GM18507 (cell line): ENCODE data around the gene ATP7B.
"Not testable (repeated sequence)": the region's sequence is repeated elsewhere in the genome, so short reads cannot be mapped to it uniquely, and the experiment has no call there.

Source experiments
- DNase-seq: peaks from one replicate; pipeline ENCODE4 v3.0.0; 2011; ENCODE audit warnings: low read depth; ENCODE audit not compliant: insufficient read length; ENCODE audit errors: extremely low spot score
- FAIRE-seq: peaks from 2 replicates; lab custom pipeline; 2011; peaks lifted over from hg19 to GRCh38; lab: Jason Lieb, UNC

The ATP7B gene

DNA sequence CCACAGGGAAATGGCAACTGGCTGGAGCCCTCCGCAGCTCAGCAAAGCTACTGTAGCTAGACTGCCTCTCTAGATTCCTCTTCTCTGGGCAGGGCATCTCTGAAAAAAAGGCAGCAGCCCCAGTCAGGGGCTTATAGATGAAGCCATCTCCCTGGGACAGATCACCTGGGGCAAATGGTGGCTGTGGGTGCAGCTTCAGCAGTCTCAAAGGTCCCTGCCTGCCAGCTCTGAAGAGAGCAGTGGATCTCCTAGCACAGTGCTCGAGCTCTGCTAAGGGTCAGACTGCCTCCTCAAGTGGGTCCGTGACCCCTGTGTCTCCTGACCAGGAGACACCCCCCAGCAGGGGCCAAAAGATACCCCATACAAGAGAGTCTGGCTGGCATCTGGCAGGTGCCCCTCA, 28.0 kb downstream of the ATP7B start:
- FAIRE-seq, DNase-seq: not testable (repeated sequence)

DNA sequence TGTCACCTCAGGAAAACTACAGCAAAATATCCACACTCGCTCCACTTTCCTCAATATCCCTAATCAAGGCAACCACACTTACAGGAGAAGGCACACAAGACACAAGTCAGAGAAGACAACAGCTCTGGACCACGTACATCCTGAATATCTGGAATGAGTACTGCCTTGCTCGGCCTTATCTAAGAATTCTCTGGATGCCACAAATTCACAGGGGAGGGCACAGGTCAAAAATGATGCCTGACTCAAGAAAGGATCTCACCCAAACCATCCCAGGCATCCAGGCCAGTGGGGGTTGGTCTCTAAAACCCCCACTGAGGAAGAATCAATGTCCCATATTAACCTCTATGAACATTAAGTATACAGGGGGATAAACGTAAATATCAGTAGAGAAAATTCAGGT, 29.9 kb downstream of the ATP7B start:
- FAIRE-seq: no peak
- no peak for DNase-seq

DNA sequence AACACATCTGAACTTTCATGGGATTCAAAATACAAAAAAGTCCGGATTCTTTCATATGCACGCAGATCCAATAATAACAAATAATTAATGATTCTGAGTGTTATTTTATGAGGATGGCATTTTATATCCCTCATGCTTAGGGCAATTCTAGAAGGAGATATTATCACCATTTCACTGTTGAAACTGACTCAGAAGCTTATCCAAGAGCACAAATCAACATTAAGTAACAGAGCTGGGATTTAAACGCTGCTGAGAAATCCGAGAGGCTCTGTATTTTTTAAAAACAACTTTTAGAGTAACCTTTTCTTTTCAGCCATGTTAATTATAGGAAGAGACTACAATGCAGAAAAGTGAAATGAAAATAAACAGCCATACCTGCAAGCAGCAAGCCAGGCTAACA, 30.3 kb downstream of the ATP7B start:
- DNase-seq (no peak), FAIRE-seq (no peak)

DNA sequence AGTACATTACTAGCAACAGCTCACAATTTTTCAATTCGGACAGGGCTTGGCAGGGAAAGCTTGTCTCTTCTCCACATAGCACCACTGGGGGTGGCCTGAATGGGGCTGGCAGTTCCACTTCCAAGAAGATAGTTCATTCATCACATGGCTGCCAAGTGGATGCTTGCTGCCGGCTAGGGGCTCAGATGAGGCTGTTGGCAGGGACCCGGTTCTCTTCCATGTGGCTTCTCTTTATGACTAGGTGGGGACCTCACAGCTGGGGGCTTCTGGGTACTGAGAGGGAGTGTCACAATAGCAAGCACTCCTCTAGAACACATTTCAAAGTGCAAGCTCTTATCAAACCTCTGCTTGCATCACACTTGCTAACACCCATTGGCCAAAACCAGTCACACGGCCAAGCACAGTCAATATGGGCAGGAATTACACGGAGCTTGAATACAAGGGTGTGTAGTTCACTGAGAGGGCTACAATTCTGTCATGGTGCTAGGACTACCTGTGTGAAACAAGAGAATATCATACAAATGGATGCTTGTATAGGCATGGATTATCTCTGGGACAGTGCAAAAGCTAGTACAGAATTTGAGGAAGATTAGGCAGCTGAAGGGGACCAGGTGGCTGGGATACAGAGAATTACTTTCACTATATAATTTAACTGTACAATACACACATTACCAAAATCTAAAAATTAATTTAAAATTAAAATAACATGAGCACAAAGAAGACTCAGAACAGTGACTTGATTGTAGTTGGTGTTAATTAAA, 32.3 kb downstream of the ATP7B start:
- FAIRE-seq (no peak), DNase-seq (no peak)

DNA sequence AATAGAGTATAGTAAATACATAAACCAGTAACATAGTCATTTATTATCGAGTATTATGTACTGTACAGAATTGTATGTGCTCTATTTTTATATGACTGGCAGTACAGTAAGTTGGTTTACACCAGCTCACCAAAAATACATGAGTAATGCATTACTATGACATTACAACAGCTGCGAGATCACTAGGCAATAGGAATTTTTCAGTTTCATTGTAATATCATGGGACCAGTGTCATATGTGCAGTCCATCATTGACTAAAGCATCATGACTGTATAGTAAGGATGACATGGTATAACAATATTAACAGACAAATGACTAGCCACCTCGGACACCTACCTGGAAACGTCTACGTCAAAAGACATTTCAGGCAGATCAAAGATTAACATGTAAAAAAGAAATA, 33.6 kb downstream of the ATP7B start:
- DNase-seq: no peak
- FAIRE-seq: no peak

DNA sequence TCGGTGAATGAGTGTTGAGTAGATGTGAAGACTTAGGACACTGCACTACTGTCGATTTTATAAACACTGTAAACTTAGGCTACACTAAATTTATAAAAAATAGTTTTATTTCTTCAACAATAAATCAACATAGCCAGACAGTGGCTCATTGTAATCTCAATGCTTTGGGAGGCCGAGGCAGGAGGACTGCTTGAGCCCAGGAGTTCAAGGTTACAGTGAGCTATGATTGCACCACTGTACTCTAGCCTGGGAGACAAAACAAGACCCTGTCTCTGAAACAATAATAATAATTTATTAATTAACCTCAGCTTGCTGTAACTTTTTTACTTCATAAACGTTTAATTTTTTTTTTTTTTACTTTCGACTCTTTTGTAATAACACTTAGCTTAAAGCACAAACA, 34.4 kb downstream of the ATP7B start:
- FAIRE-seq: no peak

DNA sequence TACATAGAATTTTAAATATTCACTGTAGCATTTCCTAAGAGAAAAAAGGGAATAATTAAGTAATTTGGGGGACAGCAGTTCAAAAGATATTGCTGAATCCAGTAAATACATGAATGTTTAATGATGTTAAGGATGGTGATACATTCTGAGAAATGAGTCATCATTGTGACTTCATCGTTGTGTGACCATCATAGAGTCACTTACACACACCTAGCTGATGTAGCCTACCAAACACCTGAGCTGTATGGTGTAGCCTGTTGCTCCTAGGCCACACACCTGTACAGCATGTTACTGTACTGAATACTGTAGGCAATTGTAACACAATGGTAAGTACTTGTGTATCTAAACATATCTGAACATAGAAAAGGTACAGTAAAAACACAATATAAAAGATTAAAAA, 34.8 kb downstream of the ATP7B start:
- no peak for DNase-seq
- no peak for FAIRE-seq

More for the DNA sequence above, 34.4 kb downstream of the ATP7B start:
- DNase-seq: no peak

DNA sequence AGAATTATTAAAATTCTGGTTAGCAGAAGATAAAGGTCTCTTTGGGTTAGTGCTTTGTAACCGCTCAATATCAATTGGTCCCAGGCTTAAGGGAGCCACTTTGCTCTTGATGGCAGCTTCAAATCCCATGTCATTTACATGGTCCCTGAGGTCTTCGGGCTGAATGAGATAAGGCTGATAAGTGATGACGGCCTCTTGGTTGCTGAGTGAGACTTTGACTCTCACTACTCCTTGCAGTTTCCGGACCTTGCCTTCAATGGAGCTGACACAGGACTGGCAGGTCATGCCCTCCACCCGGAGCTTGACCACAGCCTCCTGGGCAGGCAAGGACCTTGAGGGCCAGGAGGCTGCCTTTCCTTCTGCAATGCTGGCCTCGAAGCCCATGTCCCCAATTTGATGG, 36.8 kb downstream of the ATP7B start:
- no peak for FAIRE-seq

DNA sequence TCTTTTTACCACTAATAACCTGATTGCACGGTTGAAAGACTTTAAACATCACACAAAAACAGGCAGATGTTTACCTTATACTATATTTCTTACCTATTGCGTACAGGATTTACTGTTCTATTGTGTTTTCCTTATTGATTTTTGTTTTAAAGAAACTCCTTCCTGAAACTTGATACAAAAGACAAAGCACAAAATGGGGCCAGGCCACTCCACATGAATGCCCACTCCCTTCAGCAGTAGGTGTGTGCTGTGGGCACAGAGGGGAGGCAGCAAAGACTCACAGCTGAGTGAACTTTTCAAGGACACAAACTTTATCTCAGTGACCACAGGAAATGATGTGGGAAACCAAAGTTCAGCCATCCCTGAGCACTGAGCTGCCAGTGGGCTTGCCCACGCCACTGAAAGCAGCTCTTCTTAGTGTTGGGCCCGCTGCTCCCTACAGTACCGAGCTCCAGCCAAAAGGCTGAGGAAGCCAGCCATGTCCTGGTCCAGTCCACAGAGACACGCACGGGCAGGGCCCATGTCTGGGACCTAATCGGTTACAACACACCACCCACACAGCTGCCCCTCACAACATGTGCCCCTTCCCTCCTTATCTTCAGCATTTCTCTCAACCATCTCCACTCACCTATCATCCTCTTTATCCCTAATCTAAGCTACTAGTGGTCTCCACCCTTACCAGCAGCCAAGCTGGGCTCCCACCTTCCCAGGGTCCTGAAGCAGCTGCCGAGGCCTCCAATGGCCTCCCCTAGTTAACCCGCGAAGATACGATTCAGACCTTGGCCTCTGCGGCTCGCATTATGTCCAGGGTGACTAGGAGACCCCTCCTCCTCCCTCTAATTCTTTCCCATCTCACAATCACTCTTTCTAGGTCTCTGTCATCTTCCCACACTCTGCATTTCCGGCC, 39.5 kb downstream of the ATP7B start:
- DNase-seq: no peak
- FAIRE-seq: no peak

More for the DNA sequence above, 36.8 kb downstream of the ATP7B start:
- DNase-seq: no peak

DNA sequence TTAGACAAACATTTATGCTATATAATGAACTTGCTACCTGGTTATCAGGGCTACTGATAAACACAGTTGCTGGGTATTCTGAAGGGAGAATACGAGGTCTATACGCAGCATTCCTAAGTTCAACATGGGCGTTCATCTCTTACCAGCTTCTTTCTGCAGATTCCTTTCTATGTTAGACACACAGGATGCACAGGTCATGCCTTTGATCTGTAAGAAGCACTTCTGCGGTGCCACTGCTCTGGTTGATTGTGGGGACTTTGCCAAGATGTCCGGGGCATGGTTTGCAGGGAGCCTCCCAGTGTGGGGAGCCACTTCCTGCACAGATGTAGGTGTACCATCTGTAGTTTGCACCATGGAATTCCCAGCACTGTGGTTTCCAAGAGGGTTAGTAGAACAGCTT, 40.9 kb downstream of the ATP7B start:
- FAIRE-seq (no peak), DNase-seq (no peak)

DNA sequence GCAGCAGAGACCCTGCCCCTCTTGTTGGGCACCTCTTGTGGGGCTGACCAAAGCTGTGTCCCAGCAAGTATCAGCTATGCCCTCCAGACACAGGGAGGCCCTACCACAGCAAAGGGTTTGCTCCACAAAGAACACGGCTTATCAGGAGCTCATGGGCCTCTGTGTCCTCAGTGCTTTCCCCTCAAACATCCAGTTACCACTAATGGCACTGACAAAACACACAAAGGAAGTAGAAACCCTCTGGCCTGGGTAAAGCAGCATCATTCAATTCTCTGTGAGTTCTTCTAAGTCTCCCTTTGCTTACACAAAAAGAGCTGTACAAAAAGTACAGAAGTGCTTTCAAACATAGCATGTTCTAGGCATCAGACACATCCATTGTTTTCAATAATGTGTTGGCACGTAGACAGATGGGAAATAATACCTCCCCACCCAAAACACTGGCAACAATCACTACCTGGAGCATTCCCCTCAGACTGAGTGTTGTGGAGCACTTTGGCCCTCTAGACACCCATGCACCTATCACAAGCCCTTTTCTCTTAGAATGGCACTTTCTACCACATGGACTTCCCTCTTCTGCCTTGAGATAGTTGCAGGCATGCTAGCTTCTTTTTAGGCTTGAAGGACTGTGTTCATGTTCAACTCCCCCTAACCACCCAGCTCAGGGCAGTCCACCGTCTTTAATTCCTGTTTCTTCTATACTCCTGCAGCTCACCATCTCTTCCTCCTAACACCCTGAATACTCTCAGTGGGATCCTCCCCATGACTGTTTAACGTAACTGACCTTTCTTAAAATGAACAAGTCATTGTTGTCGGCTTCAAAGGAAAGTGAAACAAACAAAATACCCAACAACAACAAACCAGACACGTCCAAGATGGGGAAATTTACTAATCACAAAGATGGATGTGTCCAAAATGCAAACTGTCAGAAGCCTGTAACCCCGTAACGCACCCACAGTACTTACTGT, 43.5 kb downstream of the ATP7B start:
- FAIRE-seq (no peak), DNase-seq (no peak)

DNA sequence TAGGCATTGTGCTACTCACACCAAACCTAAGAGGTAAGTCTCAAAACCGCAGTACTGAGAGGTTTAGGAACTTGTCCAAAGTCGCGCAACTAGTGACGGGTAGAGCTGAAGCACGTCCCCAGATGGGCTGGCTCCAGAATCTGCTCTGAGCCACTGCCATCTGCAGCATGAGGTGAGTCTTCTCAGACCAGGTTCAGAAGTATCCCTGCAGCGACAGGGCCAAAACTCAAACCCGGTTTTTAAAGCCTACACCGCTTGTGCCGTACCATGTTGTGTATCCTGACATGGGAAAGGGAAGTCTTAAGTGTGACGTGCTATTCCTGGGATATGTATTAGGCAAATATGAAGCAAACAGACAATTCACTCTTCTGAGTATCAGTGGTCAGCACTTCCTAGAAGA, 45.1 kb downstream of the ATP7B start:
- DNase-seq (no peak), FAIRE-seq (no peak)

DNA sequence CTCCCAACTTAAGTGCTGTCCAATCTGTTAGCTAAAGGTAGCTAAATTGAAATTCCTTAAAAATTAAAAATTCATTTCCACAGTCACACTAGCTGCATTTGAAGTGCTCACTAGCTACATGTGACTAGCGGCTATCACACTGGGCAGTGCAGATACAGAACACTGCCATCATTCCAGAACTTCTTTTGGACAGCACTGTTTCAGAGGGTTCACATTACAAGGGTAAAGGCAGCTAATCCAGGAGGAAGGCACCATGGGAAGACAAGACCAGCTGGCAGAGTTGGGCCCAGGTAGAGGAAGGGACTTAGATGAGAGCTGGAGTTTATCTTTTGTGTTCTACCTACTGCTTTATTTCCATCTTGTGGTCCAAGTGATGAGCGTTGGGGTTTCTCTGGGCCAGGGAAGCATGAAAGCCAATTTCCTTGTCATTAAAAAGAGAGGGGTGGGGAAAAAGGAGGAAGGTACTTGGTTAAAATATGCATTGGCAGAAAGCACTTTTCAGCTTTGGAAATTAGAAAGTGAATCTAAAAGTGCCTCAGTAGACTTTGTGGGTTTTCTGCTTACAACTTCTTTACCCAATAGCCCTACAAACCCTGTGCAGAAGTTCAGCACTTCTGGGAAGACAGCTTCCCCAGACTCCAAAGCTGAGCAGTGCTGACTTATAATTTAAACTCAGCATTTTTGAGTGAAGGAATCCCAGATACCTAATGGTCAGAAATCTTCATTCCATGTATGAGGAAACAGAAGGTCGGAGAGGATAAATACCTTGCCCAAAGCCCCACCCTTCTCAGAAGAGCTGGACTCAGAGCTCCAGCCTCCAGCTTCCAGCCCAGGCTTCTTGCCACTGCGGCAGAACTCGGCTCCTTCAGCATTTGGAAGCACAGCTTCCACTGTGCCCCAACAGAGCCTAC, 49.5 kb downstream of the ATP7B start:
- FAIRE-seq: no peak
- no peak for DNase-seq

DNA sequence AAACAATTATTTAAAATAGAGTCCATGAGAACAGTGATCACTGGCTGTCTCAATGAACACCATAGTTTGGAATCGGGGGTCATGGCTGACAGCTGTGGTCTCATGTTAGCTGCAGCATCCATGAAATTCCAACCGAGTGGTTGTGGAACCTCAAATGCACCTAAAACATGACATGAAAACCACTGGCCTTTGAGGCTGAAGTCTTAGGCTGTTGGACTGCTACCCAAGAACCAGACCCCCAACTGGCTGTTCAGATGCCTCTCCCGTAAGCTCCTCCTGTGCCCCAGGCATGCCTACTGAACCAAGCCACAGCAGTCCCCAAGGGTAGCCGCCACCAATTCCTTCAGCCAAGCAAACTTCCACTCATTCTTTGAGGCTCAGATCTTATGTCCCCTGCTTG, 50.5 kb downstream of the ATP7B start:
- no peak for FAIRE-seq
- no peak for DNase-seq

DNA sequence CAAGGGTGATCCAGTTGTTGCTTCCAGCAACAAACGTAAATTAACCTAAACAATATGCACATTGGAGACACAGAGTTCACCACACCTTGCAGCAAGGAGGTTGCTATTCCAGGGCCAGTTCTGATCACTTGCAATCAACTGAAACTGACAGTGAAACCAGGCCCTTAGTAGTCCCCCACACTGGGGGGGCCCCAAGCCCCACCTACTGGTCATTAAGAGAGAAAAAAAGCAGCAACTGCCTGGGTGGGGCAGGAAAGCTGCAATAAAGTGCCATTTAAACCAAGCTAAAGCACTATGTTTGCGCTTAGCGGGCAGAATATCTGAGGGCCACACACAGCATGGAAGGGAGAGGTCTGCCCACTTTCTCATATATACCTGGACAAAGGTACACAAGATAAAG, 51.5 kb downstream of the ATP7B start:
- peak; percentile 30 for DNase-seq
- FAIRE-seq: peak; percentile 74

DNA sequence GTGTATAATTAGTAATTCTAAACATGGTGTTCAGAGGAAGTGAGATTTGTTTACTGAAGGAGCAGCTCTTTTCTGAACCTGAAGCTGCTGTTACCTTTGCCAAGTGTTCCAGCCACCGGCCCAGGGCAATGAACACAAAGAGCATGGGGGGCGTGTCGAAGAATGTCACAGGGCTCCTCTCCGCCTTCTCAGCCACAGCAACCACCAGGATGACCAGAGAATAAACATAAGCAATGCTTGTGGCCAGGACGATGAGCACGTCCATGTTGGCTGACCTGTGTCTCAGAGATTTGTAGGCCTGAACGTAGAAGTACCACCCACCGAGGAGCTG, 53.1 kb downstream of the ATP7B start:
- DNase-seq: no peak
- no peak for FAIRE-seq

DNA sequence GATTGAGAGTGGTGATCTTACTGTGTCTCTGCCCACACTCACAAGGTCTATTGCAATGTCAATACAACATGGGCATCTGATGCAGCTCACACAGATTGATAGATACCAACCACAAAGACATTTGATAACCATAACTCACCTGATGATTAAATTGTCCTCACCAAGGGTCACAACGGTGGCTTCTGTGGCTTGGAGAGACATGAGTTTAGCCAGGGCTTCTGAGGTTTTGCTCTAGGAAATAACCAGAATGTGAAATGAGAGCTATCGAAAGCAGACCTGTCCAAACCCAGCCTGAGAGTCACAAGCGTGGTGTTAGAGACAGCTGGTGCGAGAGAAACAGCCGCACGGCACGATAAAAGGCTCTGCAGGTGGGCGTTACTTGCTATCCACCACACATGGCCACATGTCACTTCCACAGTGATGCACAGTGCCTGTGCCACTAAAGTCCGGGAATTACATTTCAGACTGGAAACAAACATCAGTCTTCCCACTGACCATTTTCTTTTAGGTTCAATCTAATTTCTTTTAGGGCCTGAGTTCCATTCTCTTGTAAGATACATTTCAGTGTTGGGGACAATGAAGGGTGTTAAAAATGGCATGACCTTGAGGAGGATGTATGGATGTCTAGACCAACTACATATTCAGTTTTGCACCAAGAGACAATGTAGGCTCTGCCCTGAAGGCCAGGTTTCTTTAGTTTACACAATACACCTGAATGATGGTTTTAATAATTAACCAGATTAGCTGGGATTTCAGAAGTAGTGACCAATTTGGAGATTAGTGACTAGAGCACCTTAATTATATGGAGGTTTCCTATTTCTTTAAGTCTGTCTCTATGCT, 53.7 kb downstream of the ATP7B start:
- DNase-seq (no peak), FAIRE-seq (no peak)

DNA sequence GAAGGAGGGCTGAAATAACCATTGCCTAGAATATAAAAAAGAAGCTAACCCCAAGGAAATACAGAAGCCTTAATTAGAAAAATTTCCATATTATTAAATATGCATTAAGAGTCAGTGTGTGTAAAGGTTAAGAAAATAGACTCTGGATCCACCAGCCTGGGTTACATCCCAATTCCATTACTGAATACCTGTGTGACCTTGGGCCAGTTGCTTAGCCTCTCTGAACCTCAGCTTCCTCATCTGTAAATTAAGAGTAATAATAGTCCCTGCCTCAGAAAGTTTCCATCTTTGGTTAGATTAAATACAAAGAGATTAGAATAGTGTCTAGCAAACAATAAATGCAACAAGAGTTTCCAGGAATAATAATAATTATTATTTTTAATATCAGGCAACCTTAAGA, 54.5 kb downstream of the ATP7B start:
- FAIRE-seq: no peak

More for the DNA sequence above, 54.5 kb downstream of the ATP7B start:
- DNase-seq: no peak
